ENCODE results near the gene BEND5.

Gene BEND5

DNA sequence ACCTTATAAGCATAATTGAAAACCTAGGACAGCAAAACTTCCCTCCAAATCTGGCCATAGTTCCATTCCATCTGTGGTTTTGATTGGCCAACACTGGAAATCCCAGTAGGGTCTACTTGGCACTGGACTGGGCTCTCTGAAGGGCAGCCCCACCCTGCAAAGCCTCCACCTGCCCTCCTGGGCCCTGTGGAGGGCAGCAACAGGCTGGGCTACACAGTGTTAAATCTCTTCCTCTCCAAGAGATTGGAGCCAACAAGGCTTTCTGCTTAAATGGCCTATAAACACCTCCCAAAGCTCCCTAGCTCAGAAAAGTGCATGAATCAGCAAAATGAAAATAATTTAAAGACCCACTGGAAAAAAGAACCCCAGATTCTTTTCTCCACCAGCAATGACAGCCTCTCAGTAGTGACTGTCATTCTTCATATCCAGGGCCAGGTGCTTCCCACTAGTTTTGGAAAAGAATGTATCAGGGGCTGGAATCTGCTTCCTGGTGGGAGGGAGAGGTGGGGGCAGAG is 58.5 kb downstream of the BEND5 start:
- DNase-seq = no peak

DNA sequence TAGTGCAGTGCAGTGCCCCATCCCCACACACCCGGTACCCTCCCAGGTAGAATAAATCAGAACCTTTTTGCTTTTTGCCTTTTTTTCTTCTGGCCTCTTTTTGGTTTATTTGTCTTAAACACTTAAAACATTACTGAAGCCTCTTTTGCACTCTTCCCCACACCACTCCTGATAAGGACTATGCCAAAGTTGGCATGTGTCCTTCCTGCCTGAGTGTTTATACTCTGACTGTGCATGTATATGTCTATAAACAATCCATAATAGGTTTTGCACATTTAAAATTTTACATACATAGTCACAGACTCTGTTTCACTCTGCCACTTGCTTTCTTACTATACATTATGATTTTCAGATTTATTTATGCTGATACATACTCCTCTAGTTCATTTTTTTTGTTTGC is 59.6 kb downstream of the BEND5 start:
- DNase-seq = no peak

DNA sequence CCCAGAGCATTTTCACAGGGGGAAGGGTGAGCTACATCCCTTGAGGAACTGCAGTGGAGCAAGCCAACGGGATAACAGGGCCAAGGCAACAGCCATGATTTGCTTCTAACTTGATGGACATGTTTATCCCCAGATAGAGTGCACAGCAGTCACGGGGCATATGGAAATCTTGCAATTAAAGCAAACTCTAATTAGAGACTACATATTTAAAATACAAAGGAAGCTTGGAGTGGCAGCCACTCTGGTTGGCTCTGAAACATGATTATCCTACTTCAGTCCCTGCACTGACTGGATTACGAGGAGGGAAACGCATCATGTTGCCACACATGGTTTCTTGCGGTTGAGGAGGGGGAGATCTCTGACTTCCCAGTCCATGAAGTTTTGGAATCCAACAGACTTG is 60.8 kb downstream of the BEND5 start:
- DNase-seq = no peak

DNA sequence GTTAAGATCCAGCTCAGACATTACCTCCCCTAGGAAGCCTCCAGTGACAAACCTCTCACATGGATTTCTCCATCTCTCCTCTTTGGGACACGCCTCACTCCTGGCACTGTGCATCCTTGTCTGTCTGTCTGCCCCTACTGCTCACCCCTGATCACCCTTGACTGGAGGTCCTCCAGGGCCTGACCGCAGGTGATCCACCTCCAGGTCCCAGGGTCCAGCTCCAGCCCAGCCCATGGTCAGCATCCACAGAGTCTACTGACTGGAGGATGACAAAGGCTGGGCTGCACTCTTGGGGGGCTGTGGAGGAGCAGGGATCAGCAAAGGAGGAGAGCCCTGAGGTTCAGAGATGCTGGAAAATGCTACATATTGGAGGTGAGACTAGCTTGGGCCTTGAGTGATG is 65.8 kb downstream of the BEND5 start:
- DNase-seq = no peak

DNA sequence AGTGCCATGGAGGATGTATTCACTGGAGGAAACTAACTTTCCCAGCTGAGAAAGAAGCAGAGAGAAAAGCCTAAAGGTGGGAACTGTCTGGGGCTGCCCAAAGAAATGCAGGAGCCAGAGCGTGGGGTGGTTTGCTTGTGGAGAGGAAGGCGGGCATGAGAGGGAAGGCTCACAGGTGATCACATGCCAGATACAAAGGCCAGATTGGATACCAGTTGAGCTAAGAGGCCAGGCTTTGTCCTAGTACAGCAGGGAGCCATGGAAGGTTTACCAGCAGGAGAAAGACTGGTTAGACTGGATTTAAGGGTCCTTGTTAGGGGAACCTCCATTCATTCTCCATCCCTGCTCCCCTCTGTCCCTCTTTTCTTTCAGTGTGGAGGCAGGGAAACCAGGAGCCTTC is 66.4 kb downstream of the BEND5 start:
- no peak for DNase-seq

DNA sequence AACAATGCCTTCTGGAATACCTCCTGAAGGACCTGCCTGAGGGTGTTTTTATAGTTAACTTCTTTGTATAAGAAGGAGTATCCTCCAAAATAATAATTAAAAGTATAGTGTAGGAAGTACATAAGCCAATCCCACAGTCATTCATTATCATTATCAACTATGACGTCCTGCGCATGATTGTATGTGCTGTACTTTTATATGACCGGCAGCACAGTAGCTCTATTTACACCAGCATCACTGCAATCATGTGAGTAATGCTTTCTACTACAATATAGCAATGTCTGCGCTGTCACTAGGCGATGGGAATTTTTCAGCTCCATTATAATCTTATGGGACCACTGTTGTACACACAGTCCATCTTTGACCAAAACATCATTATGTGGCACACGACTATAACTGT is 72.0 kb downstream of the BEND5 start:
- DNase-seq = no peak

DNA sequence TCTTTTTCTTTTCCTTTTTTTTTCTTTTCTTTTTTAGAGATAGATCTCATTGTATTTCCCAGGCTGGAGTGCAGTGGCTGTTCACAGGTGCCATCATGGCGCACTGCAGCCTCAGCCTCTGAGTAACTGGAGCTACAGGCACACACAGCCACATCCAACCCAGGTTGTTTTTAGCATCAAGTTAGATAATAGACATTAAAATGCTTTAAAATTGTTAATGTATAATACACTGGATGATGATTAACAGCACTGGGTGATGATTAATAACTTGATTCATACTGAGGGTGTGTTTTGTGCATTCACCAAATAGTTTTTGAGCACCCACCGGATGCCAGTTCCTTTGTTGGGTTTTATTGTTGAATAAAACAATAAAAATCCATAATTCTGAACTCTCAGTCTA is 75.2 kb downstream of the BEND5 start:
- no peak for DNase-seq

DNA sequence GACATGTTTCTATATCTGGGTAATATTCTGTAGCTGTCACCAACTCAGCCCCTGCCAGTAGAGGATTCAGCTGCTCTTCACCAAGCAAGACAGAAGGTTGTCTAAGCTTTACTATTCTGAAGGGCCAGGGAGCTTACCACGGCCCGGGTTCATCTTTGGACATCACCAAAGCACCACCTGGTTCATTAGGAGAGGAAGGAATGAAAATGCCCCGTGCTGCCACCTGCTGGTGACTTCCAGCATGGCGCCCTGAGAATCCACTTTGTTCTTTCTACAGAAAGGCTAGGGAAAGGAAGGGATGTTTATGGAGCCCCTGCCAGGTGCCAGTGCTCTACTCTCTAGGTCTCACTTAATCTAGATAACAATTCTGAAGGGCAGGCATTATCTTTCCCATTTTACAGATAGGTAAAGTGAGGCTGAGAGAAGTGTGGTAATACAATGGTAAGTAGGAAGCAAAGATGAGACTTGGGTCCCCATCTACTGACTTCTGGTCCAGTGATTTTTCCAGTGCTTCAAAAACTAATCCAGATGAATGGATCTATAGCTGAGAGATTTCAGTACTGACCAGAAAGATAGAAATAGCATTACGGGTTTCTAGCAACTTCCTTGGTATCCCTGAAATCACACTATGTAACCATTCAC is 79.5 kb downstream of the BEND5 start:
- peak; percentile 82 for DNase-seq

DNA sequence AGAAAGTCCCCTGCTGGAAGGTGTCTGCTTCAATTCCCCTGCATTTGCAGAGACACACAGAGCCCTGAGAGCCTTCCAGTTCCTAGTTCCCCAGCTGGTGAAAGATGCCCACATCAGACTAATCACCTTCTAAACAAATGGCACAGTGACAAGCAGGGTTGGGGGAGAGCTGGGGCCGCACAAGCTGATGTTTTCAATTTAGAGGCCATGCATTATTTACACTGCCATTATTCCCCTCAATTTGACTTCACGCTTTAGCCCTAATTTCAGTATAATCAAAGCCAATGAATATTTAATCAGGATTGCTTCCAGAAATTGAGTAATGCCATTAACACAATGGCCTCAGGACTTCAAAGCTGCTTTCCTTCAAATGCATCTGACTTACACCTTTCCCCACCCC is 81.5 kb downstream of the BEND5 start:
- peak; percentile 45 for DNase-seq

DNA sequence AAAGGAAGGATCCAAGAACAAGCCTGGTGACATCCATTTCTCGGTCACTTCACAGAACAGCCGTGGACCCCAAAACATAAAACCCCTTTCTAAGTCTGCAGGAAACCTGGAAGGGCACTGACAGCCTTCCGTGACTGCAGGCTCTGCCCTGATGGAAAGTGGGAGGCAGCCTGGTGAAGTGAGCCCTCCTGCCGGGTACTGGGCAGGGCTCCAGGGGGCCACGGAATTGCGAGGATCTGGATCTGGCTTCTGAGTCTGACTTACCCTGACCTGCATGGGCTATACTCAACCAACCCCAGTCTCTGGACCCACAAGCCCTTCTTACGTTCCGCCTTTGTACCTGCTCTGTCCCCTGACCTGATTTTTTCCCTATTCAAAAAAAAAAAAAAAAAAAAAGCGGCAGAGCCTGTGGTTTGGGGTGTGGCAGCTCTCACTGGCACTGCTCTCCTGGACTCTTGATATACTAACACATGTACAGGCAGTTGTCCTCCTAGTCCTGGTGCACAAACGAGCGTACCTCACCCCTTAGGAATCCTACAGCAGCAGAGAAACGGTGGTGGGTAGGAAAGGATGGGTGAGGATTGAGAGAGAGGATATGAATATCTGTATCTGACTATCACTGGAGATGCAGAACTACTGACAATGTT is 82.9 kb downstream of the BEND5 start:
- DNase-seq = no peak

DNA sequence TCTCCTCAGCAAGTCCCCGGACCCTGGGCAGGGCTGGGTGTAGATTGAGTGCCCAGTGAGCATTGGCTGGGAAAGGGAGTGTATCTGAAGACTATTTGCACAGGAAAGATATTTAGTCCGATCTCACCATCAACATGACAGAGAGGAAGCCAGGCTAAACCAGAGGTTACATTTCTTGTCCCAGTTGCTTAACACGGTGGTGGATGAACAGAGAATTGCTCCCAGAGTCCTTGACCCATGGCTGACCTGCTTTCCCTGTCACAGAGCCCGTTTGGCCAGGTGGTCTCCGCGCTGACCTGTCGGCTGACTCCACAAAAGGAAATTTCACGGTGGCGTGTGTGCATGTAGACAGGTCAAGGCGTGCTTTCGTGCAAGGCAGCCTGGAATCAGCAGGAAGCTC is 83.5 kb downstream of the BEND5 start:
- no peak for DNase-seq

DNA sequence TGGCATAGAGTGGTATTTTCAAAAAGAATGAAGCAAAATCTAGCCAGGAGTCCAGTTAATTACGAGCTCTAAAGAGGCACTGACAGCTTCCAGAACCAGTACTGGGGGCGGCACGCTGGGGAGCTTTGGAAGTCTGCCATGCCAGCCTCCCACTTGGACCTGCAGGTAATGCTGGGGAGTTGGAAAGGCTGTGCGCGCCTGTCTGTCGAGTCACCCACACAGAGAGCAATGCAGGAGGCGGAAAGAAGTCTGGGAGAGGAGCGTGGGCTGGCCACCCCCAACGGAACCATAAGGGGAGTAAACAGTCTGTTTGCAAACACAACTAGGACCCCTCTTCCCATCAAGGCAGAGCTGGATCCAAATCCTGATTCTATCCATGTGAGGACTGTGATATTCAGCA is 84.5 kb downstream of the BEND5 start:
- DNase-seq = no peak

DNA sequence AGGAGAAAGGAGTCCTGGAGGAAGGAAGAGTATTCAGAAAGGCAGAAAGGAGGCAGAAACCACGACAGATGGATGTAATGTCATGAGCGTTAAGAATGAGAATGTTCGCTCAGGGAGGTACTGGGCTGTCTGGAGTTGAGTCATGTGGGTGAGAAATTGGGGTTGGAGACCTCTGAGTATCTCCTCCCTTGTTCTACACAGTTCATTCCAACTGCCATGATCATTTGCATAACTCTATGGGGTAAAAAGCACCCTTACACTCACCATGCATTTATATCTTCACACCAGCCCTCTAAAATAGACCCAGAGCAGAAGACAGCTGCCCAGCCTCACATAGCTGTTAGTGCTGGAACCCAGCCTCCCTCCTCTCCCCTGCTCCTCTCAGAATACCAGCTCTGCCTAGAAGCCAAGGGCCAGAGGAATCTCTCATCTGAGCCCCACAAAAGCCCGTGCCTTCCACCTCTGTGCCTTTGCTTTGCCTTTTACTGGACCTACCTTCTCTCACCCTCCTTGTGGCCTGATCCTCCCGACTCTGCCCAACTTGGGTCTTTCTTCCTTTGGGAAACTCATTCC is 85.2 kb downstream of the BEND5 start:
- no peak for DNase-seq

DNA sequence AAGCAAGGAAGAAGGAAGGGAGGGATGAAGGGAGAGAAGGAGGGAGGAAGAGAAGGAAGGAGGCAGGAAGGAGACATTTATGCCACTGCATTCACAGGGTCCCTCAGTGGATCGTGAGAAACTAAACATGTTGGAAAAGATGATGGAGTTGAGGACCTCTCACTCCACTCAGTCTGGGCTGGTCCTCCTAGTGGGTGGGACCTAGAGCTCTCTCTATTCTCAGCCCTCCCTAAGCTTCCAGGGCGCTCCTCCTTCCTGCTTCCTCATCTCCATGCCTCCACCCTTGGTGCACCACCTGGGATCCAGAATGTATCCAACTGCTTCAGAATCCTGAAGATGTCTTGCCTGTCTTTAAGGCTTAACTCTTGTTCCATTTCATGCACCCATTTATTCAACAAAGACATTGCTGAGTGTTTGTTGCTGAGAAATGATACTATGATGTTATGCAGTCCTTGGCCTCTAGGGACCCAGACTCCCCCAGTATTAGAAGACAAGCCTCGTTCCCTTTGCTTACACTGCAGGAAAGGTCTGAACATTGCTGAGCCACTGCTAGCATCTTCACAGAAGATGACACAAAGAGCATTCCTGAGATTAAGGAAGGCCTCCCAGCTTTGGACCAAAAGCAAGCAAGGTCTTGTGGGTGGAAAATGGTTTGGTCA is 88.5 kb downstream of the BEND5 start:
- no peak for DNase-seq

DNA sequence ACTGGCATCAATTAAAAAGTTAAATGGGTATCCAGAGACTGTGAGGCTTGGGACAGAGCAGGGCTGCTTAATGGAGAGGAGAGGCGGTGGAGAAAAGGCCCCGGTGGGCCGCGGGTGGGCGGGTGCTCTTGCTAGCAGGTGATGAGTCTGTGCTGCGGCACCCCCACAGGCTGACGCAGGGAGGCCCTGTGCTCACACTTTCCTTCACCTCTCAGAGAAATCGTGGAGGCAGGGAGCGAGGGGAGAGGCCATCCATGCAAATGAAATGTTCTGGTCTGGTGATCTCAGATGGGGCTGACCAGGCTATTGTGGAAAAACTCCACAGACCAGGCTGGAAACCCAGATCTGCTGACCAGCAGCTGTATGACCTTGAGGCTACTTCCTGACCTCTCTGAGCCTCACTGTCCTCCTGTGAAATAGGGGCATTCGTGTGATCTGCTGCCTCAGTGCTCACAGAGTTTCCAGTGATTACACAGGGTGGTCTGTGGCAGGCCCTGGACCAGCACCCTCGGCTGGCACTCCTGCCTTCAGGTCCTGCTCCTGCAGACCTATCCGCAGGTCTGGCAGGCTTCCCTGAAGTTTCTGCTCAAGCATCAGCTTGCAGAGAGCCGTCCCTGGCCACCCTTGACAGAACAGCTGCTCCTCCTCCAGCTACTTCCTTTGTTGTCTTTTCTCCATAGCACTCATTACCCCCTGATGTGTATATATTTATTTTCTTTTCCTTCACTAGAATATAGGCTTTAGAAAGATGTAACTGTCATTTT is 89.2 kb downstream of the BEND5 start:
- DNase-seq = no peak

DNA sequence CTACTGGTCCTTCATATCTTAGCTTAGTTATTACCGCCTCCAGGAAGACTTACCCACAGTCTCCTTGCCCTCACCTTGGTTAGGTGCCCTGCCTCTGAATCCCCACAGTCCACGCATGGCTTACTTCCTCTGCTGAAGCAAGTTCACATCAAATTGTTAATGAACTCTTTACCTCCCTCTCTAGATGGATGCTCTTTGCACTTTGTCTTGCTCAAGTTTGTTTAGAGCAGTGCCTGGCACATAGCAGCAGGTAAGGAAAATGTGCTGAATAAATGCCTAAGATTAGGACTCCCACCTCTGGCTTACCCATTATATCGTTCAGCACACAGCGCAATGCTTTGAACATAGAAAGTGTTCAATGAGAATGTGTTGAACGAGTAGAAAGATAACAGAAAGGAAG is 90.5 kb downstream of the BEND5 start:
- DNase-seq = no peak

DNA sequence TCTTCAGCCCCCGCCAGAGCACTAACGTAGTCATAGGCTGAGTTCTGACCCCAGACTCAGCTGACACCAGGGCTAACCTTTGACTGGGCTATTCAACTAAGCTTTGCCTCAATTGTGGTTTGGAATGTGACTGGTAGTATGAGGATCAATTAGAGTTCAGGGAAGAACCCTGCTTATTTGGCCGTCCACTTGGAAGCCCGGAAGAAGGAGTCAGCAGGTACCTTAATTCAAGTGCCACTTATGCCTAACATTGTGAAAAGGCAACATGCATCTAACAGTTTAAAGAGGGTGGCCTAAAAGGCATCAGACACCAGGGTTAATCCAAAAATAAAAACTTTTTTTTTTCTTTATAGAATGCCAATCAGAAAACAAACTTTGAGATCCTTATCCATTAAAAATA is 92.3 kb downstream of the BEND5 start:
- DNase-seq = no peak

DNA sequence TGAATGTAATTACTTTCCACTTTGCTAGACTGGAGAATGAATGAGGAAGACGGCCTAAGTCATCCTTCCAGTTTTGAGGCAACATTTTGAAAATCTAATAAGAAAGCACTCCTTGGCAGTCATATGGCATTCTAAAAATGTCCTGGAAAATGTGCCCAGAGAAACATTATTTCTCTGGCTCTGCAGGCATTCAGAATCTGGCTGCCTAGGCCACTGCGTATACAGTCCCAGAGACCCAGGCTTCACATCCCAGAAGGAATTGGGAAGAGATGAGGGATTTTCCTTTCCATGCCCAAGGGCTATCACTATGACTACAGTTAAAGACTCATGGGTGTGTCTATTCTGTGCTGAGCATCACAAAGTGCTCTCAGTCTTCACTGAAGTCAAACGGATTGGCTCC is 92.9 kb downstream of the BEND5 start:
- no peak for DNase-seq

DNA sequence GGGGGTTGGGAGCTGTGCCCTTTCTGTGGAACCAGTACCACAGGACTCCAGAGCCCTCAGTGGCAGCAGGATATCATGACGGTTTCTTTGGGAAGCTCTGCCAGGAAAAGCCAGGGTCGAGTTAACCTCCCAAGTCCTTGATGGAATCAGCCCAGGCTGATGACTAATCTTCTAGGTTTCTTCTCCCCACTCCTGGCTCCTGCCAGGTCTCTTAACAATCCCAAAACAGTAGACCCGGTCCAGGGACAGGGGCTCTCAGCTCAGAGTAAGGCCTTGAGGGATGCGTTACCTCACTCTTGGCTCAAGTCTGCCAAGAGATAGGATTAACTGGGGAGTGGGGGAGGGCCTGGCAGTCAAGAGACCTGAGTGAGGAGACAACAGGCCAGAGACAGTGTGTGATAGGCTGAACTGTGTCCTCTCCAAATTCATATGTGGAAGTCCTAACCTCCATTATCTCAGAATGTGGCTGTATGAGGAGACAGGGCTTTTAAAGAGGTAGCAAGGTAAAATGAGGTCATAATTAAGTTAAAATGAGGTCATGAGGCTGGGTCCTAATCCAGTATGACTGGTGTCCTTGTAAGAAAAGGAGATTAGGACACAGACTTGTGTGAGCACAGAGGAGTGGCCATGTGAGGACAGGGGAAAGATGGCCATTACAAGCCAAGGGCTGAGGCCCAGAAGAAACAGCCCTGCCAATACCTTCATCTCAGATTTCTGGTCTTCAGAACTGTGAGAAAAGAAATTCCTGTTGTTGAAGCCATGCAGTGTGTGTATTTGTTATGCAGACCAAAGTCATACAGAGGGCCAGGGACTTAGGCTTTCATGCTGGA is 95.0 kb downstream of the BEND5 start:
- no peak for DNase-seq

DNA sequence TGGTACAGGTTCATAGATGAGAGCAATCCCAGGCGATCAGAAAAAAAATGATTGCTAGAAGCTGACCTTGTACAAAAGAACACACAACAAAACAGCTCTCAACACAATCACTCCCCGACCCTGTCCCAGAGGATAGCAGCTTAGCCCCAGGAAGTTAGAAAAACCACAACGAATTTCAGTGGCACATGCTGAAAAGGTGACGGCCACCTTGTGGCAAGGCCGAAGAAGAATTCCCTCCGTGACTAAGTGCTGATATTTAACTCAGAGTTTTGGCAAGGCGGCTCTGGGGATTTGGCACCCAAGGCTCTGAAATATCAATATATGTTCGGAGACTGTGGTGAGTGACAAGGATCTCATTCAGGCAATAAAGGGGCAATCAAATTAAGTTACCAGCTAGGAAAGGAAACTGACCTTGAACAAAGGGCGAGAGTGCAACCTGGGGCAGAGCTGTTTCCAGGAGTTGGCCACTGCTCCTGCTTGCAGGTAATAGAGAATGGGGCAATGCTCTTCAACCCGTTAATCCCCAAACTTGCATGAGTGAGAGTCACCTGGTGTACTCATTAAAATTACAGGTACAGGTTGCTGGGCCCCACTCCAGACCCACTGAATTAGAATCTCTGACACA is 96.2 kb downstream of the BEND5 start:
- DNase-seq = no peak

DNA sequence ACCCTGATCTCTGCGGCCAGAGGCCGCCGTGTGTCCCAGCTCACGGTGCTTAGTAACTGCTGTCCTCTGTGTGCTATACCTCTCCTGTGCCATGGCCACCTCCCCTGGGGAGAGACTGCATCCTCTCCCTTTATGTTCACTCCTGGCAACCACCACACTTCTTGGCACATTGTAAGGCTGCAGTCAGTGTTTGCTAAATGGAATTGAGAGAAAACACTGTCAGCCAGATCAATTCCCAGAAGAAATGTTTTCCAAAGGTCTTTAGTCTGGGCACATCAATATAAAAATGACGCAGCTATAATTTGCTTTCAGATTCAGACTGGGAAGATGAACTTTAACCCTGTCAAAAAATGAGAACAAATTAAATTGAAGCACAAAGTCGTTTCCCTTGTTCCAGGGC is 96.8 kb downstream of the BEND5 start:
- DNase-seq = no peak
